AG04450 (cell line): ENCODE data around the gene TTC3. TPM values are rescaled to one million over a fixed set of nuclear protein-coding genes. Genes with fewer than 3 reads are reported as not detected.

ENCODE experiments used
- CTCF ChIA-PET: fragments of 300-600, 350-600 bp; formaldehyde crosslinking; extraction: SDS; loops from one replicate; lab custom pipeline; 2022; ENCODE audit warnings: antibody characterized with exemption, inconsistent platforms; lab: Charles Lee
- POLR2A ChIA-PET: fragments of 350-600 bp; formaldehyde crosslinking; extraction: SDS; loops from one replicate; lab custom pipeline; 2021; ENCODE audit warnings: antibody characterized with exemption, inconsistent platforms; lab: Yijun Ruan, JAX
- DNase-seq: peaks from one replicate; pipeline ENCODE4 v3.0.0-alpha.2; 2011; ENCODE audit warnings: low read depth, low spot score
- H3K27ac ChIP-seq: one replicate; pipeline ENCODE4 v1.5.1; 2012; ENCODE audit warnings: low read depth, low read length, control low read depth
- H3K27me3 ChIP-seq: one replicate; pipeline ENCODE4 v1.6.0; 2012; ENCODE audit warnings: low read length; ENCODE audit not compliant: control insufficient read depth, insufficient read depth
- H3K4me3 ChIP-seq: 2 replicates; pipeline ENCODE4 v1.5.1; 2011; ENCODE audit warnings: mild to moderate bottlenecking, low read depth, low read length, control low read depth
- H3K9me3 ChIP-seq: 2 replicates; pipeline ENCODE4 v1.5.1; 2012; ENCODE audit warnings: low read length; ENCODE audit not compliant: control insufficient read depth, insufficient read depth
- CTCF ChIP-seq: IDR thresholded peaks from 2 replicates; pipeline ENCODE4 v1.5.1; 2011; ENCODE audit warnings: low read depth, low read length, control low read depth, inconsistent platforms
- polyA plus RNA-seq: library from polyadenylated mRNA; depleted of rRNA; stranded (reverse); fragments of >200 nt; gene quantifications from 2 replicates; pipeline ENCODE4 v1.2.3, GENCODE V29; 2011

Gene TTC3
- polyA plus RNA-seq, 1 experiment = 224 TPM

- Histone ChIP-seq H3K27ac (no peak overlapping the region), H3K9me3 (no peaks in the 10 kb centered on the region; the same call in 1 of the 2 replicates), H3K4me3 (no peak overlapping the region), H3K27me3 (no peaks in the 10 kb centered on the region)
- CTCF ChIA-PET = no interaction called here
- POLR2A ChIA-PET = no interaction called here
- TF ChIP-seq CTCF = no peak
- no peak for DNase-seq
Observed at GRCh38 chr21:37233551-37234146, 160.6 kb downstream of the TTC3 start.

- ChIA-PET CTCF (no interaction called here), POLR2A (no interaction called here)
- Histone ChIP-seq H3K27me3 (no peaks in the 10 kb centered on the region), H3K4me3 (no peak overlapping the region), H3K27ac (no peak overlapping the region), H3K9me3 (no peaks in the 10 kb centered on the region)
- DNase-seq = no peak
- TF ChIP-seq CTCF = no peak
Observed at GRCh38 chr21:37237346-37237745, 164.3 kb downstream of the TTC3 start.

GRCh38 chr21:37237764-37238163 is 164.7 kb downstream of the TTC3 start:
- ChIA-PET POLR2A (no interaction called here), CTCF (no interaction called here)
- Histone ChIP-seq H3K9me3 (no peaks in the 10 kb centered on the region), H3K27ac (no peak overlapping the region), H3K4me3 (no peak overlapping the region), H3K27me3 (no peaks in the 10 kb centered on the region)
- DNase-seq = no peak
- TF ChIP-seq CTCF = no peak

GRCh38 chr21:37240978-37241377 is 167.9 kb downstream of the TTC3 start:
- no peak for DNase-seq
- Histone ChIP-seq H3K27me3 (no peaks in the 10 kb centered on the region), H3K9me3 (no peaks in the 10 kb centered on the region), H3K27ac (no peak overlapping the region), H3K4me3 (no peak overlapping the region)
- POLR2A ChIA-PET = no interaction called here
- TF ChIP-seq CTCF = no peak
- CTCF ChIA-PET = no interaction called here

GRCh38 chr21:37241426-37241825 is 168.4 kb downstream of the TTC3 start:
- POLR2A ChIA-PET = no interaction called here
- no peak for DNase-seq
- H3K4me3 ChIP-seq = no peak overlapping the region
- H3K9me3 ChIP-seq = no peaks in the 10 kb centered on the region
- TF ChIP-seq CTCF = no peak
- CTCF ChIA-PET = no interaction called here
- no peaks in the 10 kb centered on the region for H3K27me3 ChIP-seq
- no peak overlapping the region for H3K27ac ChIP-seq
